Thyroid gland (tissue), 4 donors: Measurements from ENCODE around the gene ATF4.

Source experiments
- POLR2A ChIP-seq, 2 donors: fragments of 450-650 bp; IDR thresholded peaks; one replicate each; pipeline ENCODE4 v1.6.1; 2017; ENCODE audit warnings: antibody characterized with exemption in 2 of 2, mild to moderate bottlenecking in 2 of 2, moderate library complexity in 1 of 2
- TF ChIP-seq, protein P1 (sequence below), 6 experiments: fragments of 200-600 bp in 3 of 6; fragments of 450-650 bp in 3 of 6; sonication (generic) in 3 of 6; IDR thresholded peaks; one replicate each; pipeline ENCODE4 v1.5.1; 2016 to 2019; ENCODE audit warnings: antibody characterized with exemption in 6 of 6, mild to moderate bottlenecking in 2 of 6, inconsistent platforms in 1 of 6, moderate library complexity in 1 of 6

DNA sequence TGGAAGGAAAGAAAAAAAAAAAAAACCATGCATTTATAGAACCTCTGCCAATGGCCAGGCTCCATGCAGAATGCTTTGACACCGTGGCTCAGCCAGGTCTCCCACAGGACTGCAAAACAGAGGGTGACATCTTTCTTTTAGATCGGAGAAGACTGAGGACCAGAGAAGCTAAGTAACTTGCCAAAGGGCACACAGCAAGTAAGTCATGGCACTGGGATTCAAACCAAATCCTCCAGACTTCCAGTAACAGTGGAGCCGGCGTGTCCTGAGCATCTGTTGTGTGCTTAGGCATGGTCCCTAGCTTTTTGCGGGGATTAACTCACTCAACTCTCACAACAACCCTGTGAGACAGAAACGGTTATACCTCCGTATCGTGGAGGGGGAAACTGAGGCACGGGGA lies 42.8 kb upstream of the ATF4 start:
- TF ChIP-seq, protein P1, sequence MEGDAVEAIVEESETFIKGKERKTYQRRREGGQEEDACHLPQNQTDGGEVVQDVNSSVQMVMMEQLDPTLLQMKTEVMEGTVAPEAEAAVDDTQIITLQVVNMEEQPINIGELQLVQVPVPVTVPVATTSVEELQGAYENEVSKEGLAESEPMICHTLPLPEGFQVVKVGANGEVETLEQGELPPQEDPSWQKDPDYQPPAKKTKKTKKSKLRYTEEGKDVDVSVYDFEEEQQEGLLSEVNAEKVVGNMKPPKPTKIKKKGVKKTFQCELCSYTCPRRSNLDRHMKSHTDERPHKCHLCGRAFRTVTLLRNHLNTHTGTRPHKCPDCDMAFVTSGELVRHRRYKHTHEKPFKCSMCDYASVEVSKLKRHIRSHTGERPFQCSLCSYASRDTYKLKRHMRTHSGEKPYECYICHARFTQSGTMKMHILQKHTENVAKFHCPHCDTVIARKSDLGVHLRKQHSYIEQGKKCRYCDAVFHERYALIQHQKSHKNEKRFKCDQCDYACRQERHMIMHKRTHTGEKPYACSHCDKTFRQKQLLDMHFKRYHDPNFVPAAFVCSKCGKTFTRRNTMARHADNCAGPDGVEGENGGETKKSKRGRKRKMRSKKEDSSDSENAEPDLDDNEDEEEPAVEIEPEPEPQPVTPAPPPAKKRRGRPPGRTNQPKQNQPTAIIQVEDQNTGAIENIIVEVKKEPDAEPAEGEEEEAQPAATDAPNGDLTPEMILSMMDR (IDR thresholded peaks at IDR 0.05), result no peak
- TF ChIP-seq POLR2A (IDR thresholded peaks at IDR 0.05), result no peak
